GM21390 (cell line): ENCODE measurements around the gene NRN1L.

Source experiments
- ATAC-seq: cut with Tn5 transposase; IDR thresholded peaks from one replicate; pipeline ENCODE4 v1.9.1; 2021; ENCODE audit not compliant: unreplicated experiment

Gene NRN1L

GRCh38 chr16:67915831-67916723, 31.4 kb downstream of the NRN1L start:
- ATAC-seq, result no peak

GRCh38 chr16:67917140-67917851, 32.6 kb downstream of the NRN1L start:
- no peak for ATAC-seq

GRCh38 chr16:67917852-67918236, 33.2 kb downstream of the NRN1L start:
- ATAC-seq, result no peak

GRCh38 chr16:67919622-67920221, 35.0 kb downstream of the NRN1L start:
- no peak for ATAC-seq

- ATAC-seq, result no peak
Measured at GRCh38 chr16:67922221-67922620, 37.5 kb downstream of the NRN1L start.

- no peak for ATAC-seq
Measured at GRCh38 chr16:67922740-67923139, 38.1 kb downstream of the NRN1L start.

- no peak for ATAC-seq
Measured at GRCh38 chr16:67923414-67924116, 38.9 kb downstream of the NRN1L start.

- no peak for ATAC-seq
Measured at GRCh38 chr16:67924140-67924906, 39.6 kb downstream of the NRN1L start.

- no peak for ATAC-seq
Measured at GRCh38 chr16:67926181-67926750, 41.6 kb downstream of the NRN1L start.

GRCh38 chr16:67927131-67927941, 42.7 kb downstream of the NRN1L start:
- ATAC-seq, result no peak

- no peak for ATAC-seq
Measured at GRCh38 chr16:67928147-67928546, 43.5 kb downstream of the NRN1L start.

GRCh38 chr16:67928561-67929364, 44.1 kb downstream of the NRN1L start:
- no peak for ATAC-seq

GRCh38 chr16:67930191-67930590, 45.5 kb downstream of the NRN1L start:
- ATAC-seq, result no peak

- no peak for ATAC-seq
Measured at GRCh38 chr16:67930678-67931211, 46.1 kb downstream of the NRN1L start.

- ATAC-seq, result no peak
Measured at GRCh38 chr16:67931712-67932461, 47.2 kb downstream of the NRN1L start, which contains the start of gene CTRL. Gene CTRL (minus strand): TSS chr16:67931862. CDS start chr16:67931852, 10 bp downstream.

- no peak for ATAC-seq
Measured at GRCh38 chr16:67932462-67932840, 47.8 kb downstream of the NRN1L start.

- no peak for ATAC-seq
Measured at GRCh38 chr16:67933805-67934204, 49.1 kb downstream of the NRN1L start.
